K562 (cell line): ENCODE data around the gene TPCN1. TPM values are rescaled to one million over a fixed set of nuclear protein-coding genes. Genes with fewer than 3 reads are reported as not detected.

ENCODE experiments used
- ARHGAP35 ChIP-seq: fragments of 450-650 bp; IDR thresholded peaks from 2 replicates; pipeline ENCODE4 v1.6.1; 2018; ENCODE audit not compliant: partially characterized antibody
- ASH1L ChIP-seq: fragments of 450-650 bp; IDR thresholded peaks from 2 replicates; pipeline ENCODE4 v1.6.1; 2018; ENCODE audit warnings: borderline replicate concordance, mild to moderate bottlenecking, low read depth; ENCODE audit not compliant: partially characterized antibody
- CCNT2 ChIP-seq: IDR thresholded peaks from 2 replicates; pipeline ENCODE4 v1.6.1; 2011; ENCODE audit warnings: borderline replicate concordance, low read depth, mild to moderate bottlenecking, moderate library complexity, mixed read lengths, low read length; ENCODE audit not compliant: insufficient read length; ENCODE audit errors: extremely low read depth
- ERF ChIP-seq: fragments of 450-650 bp; formaldehyde crosslinking; IDR thresholded peaks from 2 replicates; pipeline ENCODE4 v1.4.0; 2020; ENCODE audit warnings: mild to moderate bottlenecking, mixed read lengths
- GABPB1 ChIP-seq: sonication (generic); formaldehyde crosslinking; IDR thresholded peaks from 2 replicates; pipeline ENCODE4 v1.8.0; 2022; ENCODE audit warnings: mild to moderate bottlenecking, missing genetic modification reagents
- MYC ChIP-seq, 2 experiments: fragments of 250-450 bp in 1 of 2; sonication (Bioruptor Pico) in 1 of 2; IDR thresholded peaks; 2 replicates each; pipeline versions ENCODE4 v1.5.1 to v1.6.1; 2012 to 2021; ENCODE audit warnings: low read depth in 2 of 2, borderline replicate concordance in 1 of 2, improper control_type of control experiment in 1 of 2, low read length in 1 of 2, mild to moderate bottlenecking in 1 of 2, moderate library complexity in 1 of 2
- POLR2B ChIP-seq: fragments of 450-650 bp; IDR thresholded peaks from 2 replicates; pipeline ENCODE4 v1.6.1; 2018; ENCODE audit warnings: low read depth; ENCODE audit not compliant: partially characterized antibody
- REST ChIP-seq, 2 experiments: fragments of 450-650 bp; formaldehyde crosslinking in 1 of 2; IDR thresholded peaks; 2 replicates each; pipeline versions ENCODE4 v1.4.0 to v1.6.1; 2014 to 2020; ENCODE audit warnings: mild to moderate bottlenecking in 2 of 2, borderline replicate concordance in 1 of 2, low read depth in 1 of 2
- SAP30 ChIP-seq: fragments of 200-600 bp; sonication (generic); IDR thresholded peaks from 2 replicates; pipeline ENCODE4 v1.6.1; 2012; ENCODE audit warnings: borderline replicate concordance, low read depth, mild to moderate bottlenecking, moderate library complexity, low read length, control low read depth, inconsistent platforms; ENCODE audit not compliant: insufficient read depth, poor library complexity, severe bottlenecking
- ZFX ChIP-seq: sonication (generic); formaldehyde crosslinking; IDR thresholded peaks from 2 replicates; pipeline ENCODE4 v1.8.0; 2022; ENCODE audit warnings: mild to moderate bottlenecking, missing genetic modification reagents, moderate library complexity
- polyA plus RNA-seq, 8 experiments: library from polyadenylated mRNA; depleted of rRNA in 4 of 8; stranded (reverse) in 5 of 8; unstranded in 3 of 8; fragments of >200 nt; fragmentation: Nextera tagmentation in 2 of 8; fragmentation: Illumina TruSeq in 1 of 8; extraction: Ambion mirVana in 2 of 8; extraction: Trizol in 1 of 8; gene quantifications; 2 replicates each; pipeline versions ENCODE4 v1.2.1 to v1.2.3, GENCODE V29; 2011 to 2014; ENCODE audit warnings: inconsistent platforms in 1 of 8, missing spikeins in 1 of 8
- total RNA-seq, 7 experiments: library from RNA; depleted of rRNA in 6 of 7; stranded (reverse); fragments of >200 nt in 6 of 7; fragmentation: Illumina TruSeq in 2 of 7; extraction: Trizol in 2 of 7; gene quantifications; 2 replicates each; pipeline versions ENCODE4 v1.2.1 to v1.2.3, GENCODE V29; 2011 to 2021; ENCODE audit warnings: low replicate concordance in 1 of 7
- TF ChIP-seq, protein P1 (sequence below), 2 experiments: fragments of 450-650 bp; conservative IDR thresholded peaks; 2 replicates each; pipeline ENCODE4 v1.6.1; 2017; ENCODE audit warnings: mild to moderate bottlenecking in 2 of 2, moderate library complexity in 2 of 2
- TF ChIP-seq, protein P2 (sequence below): fragments of 450-650 bp; formaldehyde crosslinking; IDR thresholded peaks from 2 replicates; pipeline ENCODE4 v1.4.0; 2020; ENCODE audit warnings: mild to moderate bottlenecking, moderate library complexity

TPCN1 gene
- total and polyA plus RNA-seq, 9 of the 15 experiments (the other 6 are each of a cell fraction or from before 2014, with no cell fraction given) = 0.80 to 23.8 (median 7.4) TPM

- TF ChIP-seq GABPB1 (CRISPR knock-in tag) (no peak), REST (IDR thresholded peaks at IDR 0.05; ENCODE audit: borderline replicate concordance) (0 out of 2 replicates have a peak, but pooled peaks have one; percentile 14), REST (CRISPR knock-in tag; IDR thresholded peaks at IDR 0.05; ENCODE audit: low read depth) (0 out of 2 replicates have a peak, but pooled peaks have one; percentile 64), SAP30 (peak; percentile 92), ERF (CRISPR knock-in tag) (peak; percentile 43; the same call in 1 of the 2 replicates), MYC (IDR thresholded peaks at IDR 0.05; ENCODE audit: low read depth, low read length) (peak; percentile 97), MYC (CRISPR knock-in tag; IDR thresholded peaks at IDR 0.05; ENCODE audit: borderline replicate concordance, low read depth) (peak; percentile 83; the same call in 1 of the 2 replicates), ASH1L (peak; percentile 96), ARHGAP35 (no peak), ZFX (peak; percentile 55), CCNT2 (peak; percentile 48), POLR2B (no peak)
- TF ChIP-seq, protein P1, sequence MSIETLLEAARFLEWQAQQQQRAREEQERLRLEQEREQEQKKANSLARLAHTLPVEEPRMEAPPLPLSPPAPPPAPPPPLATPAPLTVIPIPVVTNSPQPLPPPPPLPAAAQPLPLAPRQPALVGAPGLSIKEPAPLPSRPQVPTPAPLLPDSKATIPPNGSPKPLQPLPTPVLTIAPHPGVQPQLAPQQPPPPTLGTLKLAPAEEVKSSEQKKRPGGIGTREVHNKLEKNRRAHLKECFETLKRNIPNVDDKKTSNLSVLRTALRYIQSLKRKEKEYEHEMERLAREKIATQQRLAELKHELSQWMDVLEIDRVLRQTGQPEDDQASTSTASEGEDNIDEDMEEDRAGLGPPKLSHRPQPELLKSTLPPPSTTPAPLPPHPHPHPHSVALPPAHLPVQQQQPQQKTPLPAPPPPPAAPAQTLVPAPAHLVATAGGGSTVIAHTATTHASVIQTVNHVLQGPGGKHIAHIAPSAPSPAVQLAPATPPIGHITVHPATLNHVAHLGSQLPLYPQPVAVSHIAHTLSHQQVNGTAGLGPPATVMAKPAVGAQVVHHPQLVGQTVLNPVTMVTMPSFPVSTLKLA (conservative IDR thresholded peaks at IDR 0.05) = peak; percentile 97 to 98
- TF ChIP-seq, protein P2, sequence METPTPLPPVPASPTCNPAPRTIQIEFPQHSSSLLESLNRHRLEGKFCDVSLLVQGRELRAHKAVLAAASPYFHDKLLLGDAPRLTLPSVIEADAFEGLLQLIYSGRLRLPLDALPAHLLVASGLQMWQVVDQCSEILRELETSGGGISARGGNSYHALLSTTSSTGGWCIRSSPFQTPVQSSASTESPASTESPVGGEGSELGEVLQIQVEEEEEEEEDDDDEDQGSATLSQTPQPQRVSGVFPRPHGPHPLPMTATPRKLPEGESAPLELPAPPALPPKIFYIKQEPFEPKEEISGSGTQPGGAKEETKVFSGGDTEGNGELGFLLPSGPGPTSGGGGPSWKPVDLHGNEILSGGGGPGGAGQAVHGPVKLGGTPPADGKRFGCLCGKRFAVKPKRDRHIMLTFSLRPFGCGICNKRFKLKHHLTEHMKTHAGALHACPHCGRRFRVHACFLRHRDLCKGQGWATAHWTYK (CRISPR knock-in tag) = peak; percentile 88; the same call in 1 of the 2 replicates
Observed at GRCh38 chr12:113221181-113221996, at the start of gene TPCN1 (continued).
